Frontal cortex (tissue), 4 donors: ENCODE results near the gene CNTN4. TPM values are rescaled to one million over a fixed set of nuclear protein-coding genes. Genes with fewer than 3 reads are reported as not detected.

ENCODE experiments used
- DNase-seq, 2 donors: peaks; one replicate each; pipeline ENCODE4 v3.0.0; 2012; ENCODE audit warnings: low spot score in 2 of 2
- FAIRE-seq: peaks from 2 replicates; lab custom pipeline; 2012; peaks lifted over from hg19 to GRCh38; lab: Jason Lieb, UNC
- total RNA-seq: library from RNA; depleted of rRNA; stranded (reverse); fragments of >200 nt; gene quantifications from one replicate; pipeline ENCODE4 v1.2.3, GENCODE V29; 2014
- donor health status: control.
- donor health status: control.
- donor health status: control.

The CNTN4 gene
- total RNA-seq, 1 donor from 2014 or later, result 134 TPM

DNA sequence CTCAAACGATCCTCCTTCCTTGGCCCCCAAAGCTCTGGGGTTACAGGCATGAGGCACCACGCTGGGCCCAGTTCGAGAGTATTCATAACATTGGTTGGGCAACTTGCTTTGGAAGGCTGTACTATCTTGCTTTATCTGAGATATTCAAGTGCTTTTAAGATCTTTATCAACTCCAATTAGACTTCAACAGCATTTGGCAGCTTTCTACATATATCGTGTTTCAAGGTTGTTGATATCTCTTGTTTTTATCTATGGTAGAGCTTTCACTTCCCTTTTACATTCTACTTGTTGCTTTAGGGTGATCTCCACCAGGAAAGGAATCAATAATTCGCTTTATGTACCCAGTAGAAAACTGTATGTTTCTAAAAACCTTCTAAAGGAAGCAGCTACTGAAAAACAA is 616.2 kb downstream of the CNTN4 start:
- FAIRE-seq (no peak), DNase-seq (no peak)

DNA sequence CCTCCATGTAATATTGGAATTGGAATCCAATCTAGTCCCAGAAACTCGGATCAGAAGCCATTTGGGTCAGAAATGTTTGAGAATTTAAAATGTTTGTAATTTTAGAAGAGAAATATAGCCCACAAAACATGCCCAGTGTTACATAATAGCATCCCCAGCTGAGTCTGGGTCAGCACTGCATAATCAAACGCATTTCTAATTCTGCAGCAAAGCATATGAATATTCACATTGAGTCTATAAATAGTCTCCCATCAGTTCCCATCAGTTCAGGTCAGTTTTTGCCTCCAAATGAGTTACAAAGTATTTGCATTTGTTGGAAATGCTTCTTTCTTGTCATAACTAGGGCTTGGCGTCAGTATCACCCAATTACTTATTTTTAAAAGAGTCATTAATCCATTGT is 628.4 kb downstream of the CNTN4 start:
- DNase-seq, result no peak
- FAIRE-seq, result no peak

DNA sequence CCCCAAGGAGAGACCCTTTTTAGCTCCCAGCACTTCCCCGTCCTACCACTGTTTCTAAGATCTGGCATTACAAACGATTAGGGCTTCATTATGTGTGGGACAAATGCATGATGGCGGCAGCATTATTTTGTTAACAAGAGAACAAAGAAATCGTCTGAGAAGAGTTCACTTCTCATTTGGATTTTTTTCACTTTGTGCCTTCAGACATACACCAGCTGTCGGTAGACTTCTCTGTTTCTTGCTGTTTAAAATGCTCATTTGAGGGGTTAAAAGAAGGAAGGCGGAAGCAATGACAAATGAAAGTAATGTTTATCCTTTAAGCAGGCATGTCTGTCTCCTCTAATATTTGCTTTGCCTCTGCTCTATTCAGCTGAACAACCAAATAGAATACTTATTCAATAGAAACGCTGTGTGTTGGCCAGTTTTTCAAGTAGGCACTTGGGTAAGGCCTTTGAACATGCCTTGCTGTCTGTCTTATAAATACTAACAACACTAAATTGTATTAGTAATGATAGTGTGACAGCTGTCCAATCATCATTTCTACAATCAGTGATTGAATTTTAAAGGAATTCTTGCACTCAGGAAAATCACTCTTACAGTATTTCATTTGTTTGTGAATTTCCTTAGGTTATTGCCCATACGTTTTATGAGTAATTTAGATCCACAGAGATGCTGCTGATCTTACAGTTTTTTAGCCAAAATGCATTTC is 629.1 kb downstream of the CNTN4 start:
- DNase-seq (no peak), FAIRE-seq (no peak)

- no peak for FAIRE-seq
- DNase-seq, result no peak
Observed at GRCh38 chr3:2731843-2732242, 633.2 kb downstream of the CNTN4 start.

GRCh38 chr3:2735392-2735894 is 636.8 kb downstream of the CNTN4 start:
- no peak for DNase-seq
- no peak for FAIRE-seq

DNA sequence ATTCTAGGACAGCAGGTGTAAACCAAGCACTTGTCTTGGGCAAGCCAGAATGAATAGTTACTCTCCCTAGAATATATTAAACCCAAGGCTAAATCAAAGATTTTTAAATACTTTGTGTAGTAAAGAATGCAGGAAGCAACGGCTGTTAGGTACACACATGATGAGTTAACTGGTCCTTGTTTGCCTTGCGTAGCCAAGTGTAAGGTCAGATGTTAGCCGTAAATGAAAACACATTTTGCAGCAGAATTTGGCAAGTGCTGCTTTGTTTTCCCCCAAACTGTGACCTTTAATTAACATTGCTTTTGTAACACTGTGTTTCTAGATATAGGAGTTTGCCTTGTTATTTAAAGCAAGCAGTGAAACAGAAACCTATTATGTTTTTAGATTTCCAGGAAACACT is 642.9 kb downstream of the CNTN4 start:
- DNase-seq, result no peak
- no peak for FAIRE-seq

GRCh38 chr3:2765002-2765579 is 666.4 kb downstream of the CNTN4 start:
- FAIRE-seq (no peak), DNase-seq (no peak)

DNA sequence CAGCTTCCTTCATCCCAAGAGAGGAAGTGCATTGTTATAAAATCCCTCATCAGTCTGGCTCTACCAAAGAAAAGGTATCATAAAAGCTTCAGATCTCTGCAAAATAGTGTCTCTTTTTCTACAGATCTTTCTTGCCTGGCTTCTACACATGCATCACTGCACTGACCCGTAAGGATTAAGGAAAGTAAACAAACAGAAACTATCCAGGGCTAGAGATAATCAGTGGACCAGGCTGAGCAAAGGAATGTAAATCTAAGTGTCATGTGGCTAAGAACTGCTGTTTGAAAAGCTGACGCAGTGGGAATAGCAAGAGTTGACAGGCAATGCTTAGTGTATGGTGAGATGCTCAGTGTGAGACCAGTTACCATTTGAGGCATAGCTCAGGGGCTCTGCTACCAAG is 671.8 kb downstream of the CNTN4 start:
- DNase-seq (no peak), FAIRE-seq (no peak)

GRCh38 chr3:2771193-2771592 is 672.5 kb downstream of the CNTN4 start:
- FAIRE-seq (no peak), DNase-seq (no peak)

- FAIRE-seq, result no peak
Observed at GRCh38 chr3:2771741-2772140, 673.1 kb downstream of the CNTN4 start.

GRCh38 chr3:2772803-2773202 is 674.1 kb downstream of the CNTN4 start:
- FAIRE-seq, result no peak
- no peak for DNase-seq

More at GRCh38 chr3:2771741-2772140, 673.1 kb downstream of the CNTN4 start:
- DNase-seq, result no peak

DNA sequence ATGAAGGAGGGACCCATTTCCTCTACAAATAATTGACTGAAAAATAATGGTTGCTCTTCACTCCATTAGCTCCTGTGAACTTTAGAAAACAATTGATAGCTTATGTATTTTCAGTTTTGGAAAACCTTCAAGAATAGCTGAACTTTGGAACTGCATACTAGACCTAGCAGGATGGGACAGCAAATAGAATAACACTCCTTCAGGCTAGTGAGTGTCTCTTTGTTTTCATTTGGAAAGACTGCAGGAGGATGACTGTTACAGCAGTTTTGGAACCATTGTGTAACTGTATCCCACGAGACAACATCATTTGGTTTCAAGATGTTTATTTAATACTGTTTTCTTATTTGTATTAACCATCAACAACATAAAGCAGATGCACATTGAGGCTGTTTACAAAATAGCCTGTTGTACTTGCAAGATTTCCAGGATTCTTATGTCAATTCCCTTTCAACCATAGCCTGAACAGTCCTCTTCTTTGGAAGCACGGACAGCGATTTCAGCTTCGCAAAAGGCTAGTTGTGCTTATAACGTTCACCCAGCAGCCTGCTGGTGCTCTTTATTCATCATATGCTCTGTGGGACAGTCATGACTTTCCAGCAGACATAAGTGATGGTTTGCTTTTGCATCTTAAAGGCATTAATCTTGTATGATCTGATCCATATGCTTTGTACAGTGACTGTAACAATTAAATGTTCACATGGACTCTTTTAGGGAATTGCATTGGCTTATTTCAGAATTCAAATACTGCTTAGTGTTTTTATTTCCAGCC is 676.0 kb downstream of the CNTN4 start:
- DNase-seq, result no peak
- no peak for FAIRE-seq

- FAIRE-seq (no peak), DNase-seq (no peak)
Observed at GRCh38 chr3:2783261-2783660, 684.6 kb downstream of the CNTN4 start.

GRCh38 chr3:2784627-2785026 is 686.0 kb downstream of the CNTN4 start:
- no peak for FAIRE-seq
- no peak for DNase-seq

- no peak for FAIRE-seq
- no peak for DNase-seq
Observed at GRCh38 chr3:2790266-2790815, 691.7 kb downstream of the CNTN4 start.

GRCh38 chr3:2792432-2792831 is 693.8 kb downstream of the CNTN4 start:
- FAIRE-seq (no peak), DNase-seq (no peak)

DNA sequence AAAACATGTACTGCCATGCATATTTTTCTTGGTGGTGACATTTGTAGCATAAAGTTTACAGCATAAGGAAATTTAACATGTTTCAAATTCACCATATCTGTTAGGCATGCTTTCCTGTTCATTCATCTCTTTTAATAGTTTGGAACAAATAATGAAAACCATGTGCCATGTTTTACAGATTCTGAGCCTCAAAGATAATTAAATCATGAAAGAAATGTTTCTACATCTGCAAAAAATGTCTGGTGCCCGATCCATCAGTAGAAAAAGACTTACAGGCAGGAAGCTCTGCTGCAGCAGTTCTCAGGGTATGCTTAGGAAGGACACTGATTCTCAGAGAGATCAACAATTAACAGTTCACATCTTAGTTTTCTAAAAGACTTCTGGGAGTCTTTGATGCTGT is 695.3 kb downstream of the CNTN4 start:
- DNase-seq (no peak), FAIRE-seq (no peak)

DNA sequence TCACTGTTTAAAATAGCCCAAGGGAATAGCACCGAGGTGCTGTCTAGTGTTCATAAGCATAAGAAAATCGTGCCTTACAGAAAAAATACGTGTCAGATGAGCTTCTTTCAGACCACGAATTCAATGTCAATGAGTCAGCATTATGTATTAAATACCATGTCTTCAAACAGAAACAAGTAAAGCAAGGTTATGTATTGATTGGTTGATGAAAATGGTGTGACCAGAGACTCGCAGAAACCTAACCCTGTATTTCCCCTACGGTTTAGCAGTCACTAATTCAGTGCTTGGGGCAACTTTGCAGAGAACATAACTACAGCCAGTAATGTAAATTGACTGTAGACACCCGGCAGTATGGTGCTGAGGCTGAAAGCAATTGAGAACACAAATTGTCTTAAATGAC is 703.8 kb downstream of the CNTN4 start:
- FAIRE-seq (no peak), DNase-seq (no peak)

GRCh38 chr3:2807514-2807913 is 708.8 kb downstream of the CNTN4 start:
- DNase-seq, result no peak

GRCh38 chr3:2810723-2811122 is 712.1 kb downstream of the CNTN4 start:
- no peak for FAIRE-seq
- DNase-seq, result no peak

More at GRCh38 chr3:2807514-2807913, 708.8 kb downstream of the CNTN4 start:
- no peak for FAIRE-seq

- no peak for FAIRE-seq
- DNase-seq, result no peak
Observed at GRCh38 chr3:2819571-2819970, 720.9 kb downstream of the CNTN4 start.
